ENCODE data around the gene OPTN. TPM values are rescaled to one million over a fixed set of nuclear protein-coding genes. Genes with fewer than 3 reads are reported as not detected.
"Not testable (repeated sequence)": the region's sequence is repeated elsewhere in the genome, so short reads cannot be mapped to it uniquely, and the experiment has no call there.

The OPTN gene
- polyA plus RNA-seq, 1 of the 3 experiments (the other 2 are of a cell fraction): 21.6 TPM

DNA sequence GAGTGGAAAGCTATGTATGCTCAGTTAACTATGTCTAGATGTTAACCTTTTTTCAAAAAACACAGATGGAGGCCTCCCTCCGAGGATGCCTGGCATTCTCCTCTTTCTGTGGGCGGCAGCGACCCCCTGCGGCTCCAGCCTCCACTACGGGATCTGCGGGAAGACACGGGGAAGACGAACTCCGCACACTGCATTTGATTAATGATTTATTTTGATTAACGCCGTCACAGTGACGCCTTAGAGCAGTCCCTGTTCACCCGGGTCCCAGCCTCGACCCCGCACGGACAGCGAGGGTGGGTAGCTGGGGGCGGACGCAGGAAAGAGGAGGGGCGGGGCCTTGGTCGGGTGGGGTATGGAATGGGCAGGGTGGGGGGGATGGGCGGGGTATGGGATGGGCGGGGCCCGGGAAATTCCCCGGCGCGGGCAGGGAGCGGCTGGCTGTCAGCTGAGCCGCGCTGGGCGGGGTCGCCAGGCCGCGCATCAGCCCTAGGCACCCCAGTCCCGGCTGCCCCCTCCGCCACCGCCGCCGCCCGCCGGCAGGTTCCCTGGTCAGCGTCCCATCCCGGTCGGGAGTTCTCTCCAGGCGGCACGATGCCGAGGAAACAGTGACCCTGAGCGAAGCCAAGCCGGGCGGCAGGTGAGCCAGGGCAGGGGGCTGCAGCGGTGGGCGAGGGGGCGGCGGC is at the start of gene OPTN (continued):
- TF ChIP-seq, protein P1, sequence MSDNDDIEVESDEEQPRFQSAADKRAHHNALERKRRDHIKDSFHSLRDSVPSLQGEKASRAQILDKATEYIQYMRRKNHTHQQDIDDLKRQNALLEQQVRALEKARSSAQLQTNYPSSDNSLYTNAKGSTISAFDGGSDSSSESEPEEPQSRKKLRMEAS (IDR thresholded peaks at IDR 0.05; ENCODE audit: low read depth): no peak
- TF ChIP-seq SIN3A (IDR thresholded peaks at IDR 0.05; ENCODE audit: borderline replicate concordance, low read depth, low read length) (peak; percentile 20; the same call in 1 of the 2 replicates), MXI1 (IDR thresholded peaks at IDR 0.05; ENCODE audit: low read depth, low read length) (peak; percentile 59; the same call in 1 of the 2 replicates), YY1 (IDR thresholded peaks at IDR 0.05; ENCODE audit: low read depth) (no peak), TEAD4 (IDR thresholded peaks at IDR 0.05; ENCODE audit: borderline replicate concordance, insufficient read depth) (no peak), POLR2AphosphoS5 (IDR thresholded peaks at IDR 0.05; ENCODE audit: low read depth, low read length) (no peak; the same call in 1 of the 2 replicates), FOXJ3 (CRISPR knock-in tag; IDR thresholded peaks at IDR 0.05) (no peak), NRF1 (IDR thresholded peaks at IDR 0.05; ENCODE audit: low read depth, low read length) (no peak), TCF12 (IDR thresholded peaks at IDR 0.05) (0 out of 2 replicates have a peak, but pooled peaks have one; percentile 10), CTCF (IDR thresholded peaks at IDR 0.05) (peak; percentile 91)

GRCh38 chr10:13051126-13051694 is 48.8 kb upstream of the OPTN start:
- Histone ChIP-seq H2AFZ (ENCODE audit: low read depth) (no peak overlapping the region), H3K4me1 (ENCODE audit: control insufficient read depth in 1 of 2, insufficient read depth in 2 of 2, low read depth in 1 of 2, low read length in 1 of 2) (no peaks in the 10 kb centered on the region; a peak in 1 of 4 replicates), H3K9ac (no peak overlapping the region), H3K27me3 (ENCODE audit: insufficient read depth) (no peaks in the 10 kb centered on the region), H3K9me2 (no peaks in the 10 kb centered on the region), H3K9me3 (no peaks in the 10 kb centered on the region), H3K27ac (ENCODE audit: low read depth in 2 of 2, low read length in 1 of 2) (no peak overlapping the region), H3K36me3 (replicated peaks in 1 of 2; ENCODE audit: control insufficient read depth in 1 of 2, insufficient read depth in 2 of 2, low read length in 1 of 2) (no peaks in the 10 kb centered on the region), H4K20me1 (ENCODE audit: insufficient read depth) (no peaks in the 10 kb centered on the region), H3F3A (replicated peaks; ENCODE audit: insufficient read depth) (no peaks in the 10 kb centered on the region), H3K79me2 (ENCODE audit: insufficient read depth) (no peaks in the 10 kb centered on the region), H3K4me2 (no peak overlapping the region), H3K4me3 (ENCODE audit: low read depth in 2 of 2, low read length in 1 of 2) (no peak overlapping the region)
- TF ChIP-seq, protein P1 (IDR thresholded peaks at IDR 0.05; ENCODE audit: low read depth): no peak
- TF ChIP-seq NFIC (IDR thresholded peaks at IDR 0.05; ENCODE audit: borderline replicate concordance) (no peak), EP300 (IDR thresholded peaks at IDR 0.05; ENCODE audit: borderline replicate concordance in 1 of 2, low read depth in 1 of 2, low read length in 1 of 2) (no peak), RCOR1 (IDR thresholded peaks at IDR 0.05; ENCODE audit: low read length) (no peak), USF2 (IDR thresholded peaks at IDR 0.05; ENCODE audit: borderline replicate concordance, low read depth, low read length) (no peak)
- TF ChIP-seq, protein P2, sequence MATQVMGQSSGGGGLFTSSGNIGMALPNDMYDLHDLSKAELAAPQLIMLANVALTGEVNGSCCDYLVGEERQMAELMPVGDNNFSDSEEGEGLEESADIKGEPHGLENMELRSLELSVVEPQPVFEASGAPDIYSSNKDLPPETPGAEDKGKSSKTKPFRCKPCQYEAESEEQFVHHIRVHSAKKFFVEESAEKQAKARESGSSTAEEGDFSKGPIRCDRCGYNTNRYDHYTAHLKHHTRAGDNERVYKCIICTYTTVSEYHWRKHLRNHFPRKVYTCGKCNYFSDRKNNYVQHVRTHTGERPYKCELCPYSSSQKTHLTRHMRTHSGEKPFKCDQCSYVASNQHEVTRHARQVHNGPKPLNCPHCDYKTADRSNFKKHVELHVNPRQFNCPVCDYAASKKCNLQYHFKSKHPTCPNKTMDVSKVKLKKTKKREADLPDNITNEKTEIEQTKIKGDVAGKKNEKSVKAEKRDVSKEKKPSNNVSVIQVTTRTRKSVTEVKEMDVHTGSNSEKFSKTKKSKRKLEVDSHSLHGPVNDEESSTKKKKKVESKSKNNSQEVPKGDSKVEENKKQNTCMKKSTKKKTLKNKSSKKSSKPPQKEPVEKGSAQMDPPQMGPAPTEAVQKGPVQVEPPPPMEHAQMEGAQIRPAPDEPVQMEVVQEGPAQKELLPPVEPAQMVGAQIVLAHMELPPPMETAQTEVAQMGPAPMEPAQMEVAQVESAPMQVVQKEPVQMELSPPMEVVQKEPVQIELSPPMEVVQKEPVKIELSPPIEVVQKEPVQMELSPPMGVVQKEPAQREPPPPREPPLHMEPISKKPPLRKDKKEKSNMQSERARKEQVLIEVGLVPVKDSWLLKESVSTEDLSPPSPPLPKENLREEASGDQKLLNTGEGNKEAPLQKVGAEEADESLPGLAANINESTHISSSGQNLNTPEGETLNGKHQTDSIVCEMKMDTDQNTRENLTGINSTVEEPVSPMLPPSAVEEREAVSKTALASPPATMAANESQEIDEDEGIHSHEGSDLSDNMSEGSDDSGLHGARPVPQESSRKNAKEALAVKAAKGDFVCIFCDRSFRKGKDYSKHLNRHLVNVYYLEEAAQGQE (IDR thresholded peaks at IDR 0.05; ENCODE audit: low read depth, low read length): no peak
- 27% methylated on average over 7 of the region's 7 CpGs for WGBS (ENCODE audit: low lambda C conversion rate)
- POLR2A ChIA-PET: no interaction called here
- CTCF ChIA-PET: interaction anchor here (1.1 to 1.9 kb wide), 3 partner anchors 9 to 149 kb away, joined by 3 to 4 read pairs (median 3); no protein-coding TSS in a partner anchor
- no peak for DNase-seq

DNA sequence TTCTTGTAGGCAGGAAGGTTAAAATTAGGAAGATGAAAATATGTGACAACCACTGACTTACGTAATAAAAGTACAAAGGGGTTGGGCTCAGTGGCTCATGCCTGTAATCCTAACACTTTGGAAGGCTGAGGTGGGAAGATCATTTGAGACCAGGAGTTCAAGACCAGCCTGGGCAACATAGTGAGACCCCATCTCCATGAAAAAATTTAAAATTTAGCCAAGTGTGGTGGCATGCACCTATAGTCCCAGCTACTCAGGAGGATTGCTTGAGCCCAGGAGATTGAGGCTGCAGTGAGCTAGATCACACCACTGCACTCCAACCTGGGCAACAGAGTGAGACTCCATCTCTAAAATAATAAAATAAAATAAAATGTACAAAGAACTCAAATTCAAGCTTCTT is 46.8 kb upstream of the OPTN start:
- H3K4me3 ChIP-seq (ENCODE audit: low read depth in 2 of 2, low read length in 1 of 2); H4K20me1 ChIP-seq (ENCODE audit: insufficient read depth); H2AFZ ChIP-seq (ENCODE audit: low read depth); H3K9me2 ChIP-seq; H3K9me3 ChIP-seq; H3K4me2 ChIP-seq; H3K79me2 ChIP-seq (ENCODE audit: insufficient read depth); H3K27me3 ChIP-seq (ENCODE audit: insufficient read depth); H3K27ac ChIP-seq (ENCODE audit: low read depth in 2 of 2, low read length in 1 of 2); DNase-seq; H3K9ac ChIP-seq; H3K36me3 ChIP-seq (replicated peaks in 1 of 2; ENCODE audit: control insufficient read depth in 1 of 2, insufficient read depth in 2 of 2, low read length in 1 of 2); H3K4me1 ChIP-seq (ENCODE audit: control insufficient read depth in 1 of 2, insufficient read depth in 2 of 2, low read depth in 1 of 2, low read length in 1 of 2); POLR2A ChIA-PET; H3F3A ChIP-seq (replicated peaks; ENCODE audit: insufficient read depth): not testable (repeated sequence)
- WGBS (ENCODE audit: low lambda C conversion rate): 83% methylated on average over 1 of the region's 1 CpG
- CTCF ChIA-PET: interaction anchor here (0.8 to 3.2 kb wide), 3 partner anchors 46 to 271 kb away, joined by 3 to 13 read pairs (median 5); no protein-coding TSS in a partner anchor

Data from SK-N-SH (cell line).